Osteoblast (primary cell): ENCODE measurements around the gene TBL1X. TPM values are rescaled to one million over a fixed set of nuclear protein-coding genes. Genes with fewer than 3 reads are reported as not detected.

Experiments used
- DNase-seq: peaks from one replicate; pipeline ENCODE4 v3.0.0; 2011; ENCODE audit warnings: low spot score, mixed read lengths; ENCODE audit not compliant: insufficient read length; ENCODE audit errors: missing footprints
- H2AFZ ChIP-seq: 2 replicates; pipeline ENCODE4 v1.6.0; 2011; ENCODE audit warnings: mild to moderate bottlenecking, low read length
- H3K27ac ChIP-seq: 2 replicates; pipeline ENCODE4 v1.5.1; 2011; ENCODE audit warnings: mild to moderate bottlenecking, low read depth, low read length, moderate library complexity
- H3K27me3 ChIP-seq: 2 replicates; pipeline ENCODE4 v1.6.0; 2012; ENCODE audit warnings: mild to moderate bottlenecking, control low read depth, inconsistent platforms, low read length, moderate library complexity; ENCODE audit not compliant: insufficient read depth
- H3K36me3 ChIP-seq: 2 replicates; pipeline ENCODE4 v1.5.1; 2011; ENCODE audit warnings: mild to moderate bottlenecking, low read length, control low read depth, moderate library complexity; ENCODE audit not compliant: insufficient read depth
- H3K4me1 ChIP-seq: 2 replicates; pipeline ENCODE4 v1.5.1; 2011; ENCODE audit warnings: mild to moderate bottlenecking, low read length, control low read depth, moderate library complexity; ENCODE audit not compliant: insufficient read depth
- H3K4me2 ChIP-seq: 2 replicates; pipeline ENCODE4 v1.6.0; 2011; ENCODE audit warnings: mild to moderate bottlenecking, low read length; ENCODE audit not compliant: insufficient read depth
- H3K4me3 ChIP-seq: fragments of 200-600 bp; sonication (generic); 3 replicates; pipeline ENCODE4 v1.5.1; 2012; ENCODE audit warnings: mild to moderate bottlenecking, low read length, inconsistent platforms; ENCODE audit not compliant: insufficient read depth
- H3K79me2 ChIP-seq: 2 replicates; pipeline ENCODE4 v1.6.0; 2012; ENCODE audit warnings: mild to moderate bottlenecking, low read length, control low read depth, inconsistent platforms; ENCODE audit not compliant: insufficient read depth
- H3K9me3 ChIP-seq: 2 replicates; pipeline ENCODE4 v1.5.1; 2011; ENCODE audit warnings: low read depth, low read length, control low read depth
- H4K20me1 ChIP-seq: 2 replicates; pipeline ENCODE4 v1.6.0; 2012; ENCODE audit warnings: mild to moderate bottlenecking, low read length, control low read depth; ENCODE audit not compliant: insufficient read depth
- CTCF ChIP-seq: IDR thresholded peaks from 2 replicates; pipeline ENCODE4 v1.5.1; 2011; ENCODE audit warnings: mild to moderate bottlenecking, low read depth, low read length, moderate library complexity; ENCODE audit errors: extremely low read depth
- total RNA-seq: library from RNA; depleted of rRNA; stranded (reverse); fragments of >200 nt; gene quantifications from 2 replicates; pipeline ENCODE4 v1.2.3, GENCODE V29; 2012

TBL1X gene
- total RNA-seq, 1 donor = 15.2 TPM

- Histone ChIP-seq H3K4me1 (no peaks in the 10 kb centered on the region), H2AFZ (no peak overlapping the region), H3K27me3 (no peaks in the 10 kb centered on the region), H4K20me1 (no peaks in the 10 kb centered on the region), H3K9me3 (no peaks in the 10 kb centered on the region), H3K79me2 (no peaks in the 10 kb centered on the region), H3K4me3 (no peak overlapping the region), H3K4me2 (no peak overlapping the region), H3K36me3 (no peaks in the 10 kb centered on the region), H3K27ac (no peak overlapping the region)
- no peak for DNase-seq
- TF ChIP-seq CTCF = no peak
Observed at GRCh38 chrX:9586992-9587392, 122.1 kb downstream of the TBL1X start.

- no peak overlapping the region for H3K4me3 ChIP-seq
- H3K27me3 ChIP-seq = no peaks in the 10 kb centered on the region
- H3K36me3 ChIP-seq = no peaks in the 10 kb centered on the region
- no peaks in the 10 kb centered on the region for H3K79me2 ChIP-seq
- H3K4me2 ChIP-seq = no peak overlapping the region
- no peak overlapping the region for H2AFZ ChIP-seq
- no peak for TF ChIP-seq CTCF
- no peaks in the 10 kb centered on the region for H3K9me3 ChIP-seq
- DNase-seq = no peak
- H3K4me1 ChIP-seq = no peaks in the 10 kb centered on the region
- H4K20me1 ChIP-seq = no peaks in the 10 kb centered on the region
- no peak overlapping the region for H3K27ac ChIP-seq
Observed at GRCh38 chrX:9587642-9588041, 122.8 kb downstream of the TBL1X start.

GRCh38 chrX:9591496-9591895, 126.6 kb downstream of the TBL1X start:
- H3K4me2 ChIP-seq = no peak overlapping the region
- TF ChIP-seq CTCF = no peak
- no peak overlapping the region for H3K27ac ChIP-seq
- H3K36me3 ChIP-seq = no peaks in the 10 kb centered on the region
- H2AFZ ChIP-seq = no peak overlapping the region
- H3K9me3 ChIP-seq = no peaks in the 10 kb centered on the region
- no peaks in the 10 kb centered on the region for H3K79me2 ChIP-seq
- no peaks in the 10 kb centered on the region for H4K20me1 ChIP-seq
- DNase-seq = no peak
- peaks cover 9% of the 10 kb centered on the region for H3K4me1 ChIP-seq
- no peaks in the 10 kb centered on the region for H3K27me3 ChIP-seq
- H3K4me3 ChIP-seq = no peak overlapping the region

- Histone ChIP-seq H3K4me3 (no peak overlapping the region), H3K4me1 (peaks cover 9% of the 10 kb centered on the region), H2AFZ (no peak overlapping the region), H3K27ac (no peak overlapping the region), H4K20me1 (no peaks in the 10 kb centered on the region), H3K27me3 (no peaks in the 10 kb centered on the region), H3K79me2 (no peaks in the 10 kb centered on the region), H3K4me2 (no peak overlapping the region), H3K9me3 (no peaks in the 10 kb centered on the region), H3K36me3 (no peaks in the 10 kb centered on the region)
- DNase-seq = no peak
- no peak for TF ChIP-seq CTCF
Observed at GRCh38 chrX:9593756-9594155, 128.9 kb downstream of the TBL1X start.
